HepG2 (cell line): ENCODE data around the gene TRAF3. TPM values are rescaled to one million over a fixed set of nuclear protein-coding genes. Genes with fewer than 3 reads are reported as not detected.

Source experiments
- ATAC-seq: fragments of 200-7000 bp; cut with Tn5 transposase; 3 replicates; pipeline ENCODE4 v1.9.1; 2020; ENCODE audit warnings: mild to moderate bottlenecking, moderate library complexity
- BruUV-seq: library from RNA; stranded (reverse); fragments of 400-500 nt; replicated peaks from 2 replicates; lab custom pipeline; 2021; lab: Mats Ljungman, UMichigan
- CTCF ChIA-PET: fragments of 300-600 bp; formaldehyde crosslinking; extraction: SDS; loops from one replicate; lab custom pipeline; 2021; ENCODE audit warnings: low total read pairs, inconsistent platforms, low intra/inter-chr PET ratio; lab: Yijun Ruan, JAX
- POLR2A ChIA-PET: fragments of 350-600 bp; sonication (Branson Sonifier 250); formaldehyde crosslinking; loops from one replicate; lab custom pipeline; 2020; ENCODE audit warnings: antibody characterized with exemption, inconsistent platforms; lab: Yijun Ruan, JAX
- DNase-seq: peaks from one replicate; pipeline ENCODE4 v3.0.0-alpha.2; 2015; ENCODE audit warnings: low spot score
- FAIRE-seq: peaks from 3 replicates; lab custom pipeline; 2011; peaks lifted over from hg19 to GRCh38; lab: Jason Lieb, UNC
- H2AFZ ChIP-seq: one replicate; pipeline ENCODE4 v1.6.1; 2011; ENCODE audit warnings: low read length, inconsistent platforms
- H3K27ac ChIP-seq: fragments of 300-600 bp; 3 replicates; pipeline ENCODE4 v1.8.0; 2011; ENCODE audit warnings: mixed run types, mild to moderate bottlenecking, mixed read lengths, low read length, inconsistent platforms; ENCODE audit not compliant: insufficient read depth; ENCODE audit errors: extremely low read length
- H3K27me3 ChIP-seq, 2 experiments: fragments of 200-600 bp in 1 of 2; 2 replicates in 1 of 2; 3 replicates in 1 of 2; pipeline versions ENCODE4 v1.6.0 to v1.8.0; 2011; ENCODE audit warnings: low read length in 2 of 2, mild to moderate bottlenecking in 2 of 2, moderate library complexity in 2 of 2, inconsistent platforms in 1 of 2; ENCODE audit not compliant: insufficient read depth in 2 of 2, control insufficient read depth in 1 of 2
- H3K36me3 ChIP-seq, 2 experiments: fragments of 200-600 bp in 1 of 2; replicated peaks in 1 of 2; 2 replicates in 1 of 2; 3 replicates in 1 of 2; pipeline versions ENCODE4 v1.5.1 to v1.8.0; 2011; ENCODE audit warnings: low read length in 2 of 2, inconsistent platforms in 1 of 2; ENCODE audit not compliant: insufficient read depth in 2 of 2, control insufficient read depth in 1 of 2
- H3K4me1 ChIP-seq: 2 replicates; pipeline ENCODE4 v1.5.1; 2012; ENCODE audit warnings: low read length, inconsistent platforms; ENCODE audit not compliant: insufficient read depth
- H3K4me2 ChIP-seq: 2 replicates; pipeline ENCODE4 v1.6.0; 2011; ENCODE audit warnings: low read depth, low read length, inconsistent platforms
- H3K4me3 ChIP-seq, 3 experiments: fragments of 200-600 bp in 1 of 3; sonication (generic), shearing (Covaris generic) in 1 of 3; replicated peaks in 1 of 3; 2 replicates each; pipeline ENCODE4 v1.5.1; 2011 to 2016; ENCODE audit warnings: low read length in 3 of 3, inconsistent platforms in 2 of 3, low read depth in 2 of 3, mild to moderate bottlenecking in 2 of 3, control low read depth in 1 of 3, mixed read lengths in 1 of 3; ENCODE audit not compliant: insufficient read depth in 1 of 3
- H3K79me2 ChIP-seq: one replicate; pipeline ENCODE4 v1.6.1; 2011; ENCODE audit warnings: low read length, inconsistent platforms; ENCODE audit not compliant: insufficient read depth
- H3K9ac ChIP-seq: 2 replicates; pipeline ENCODE4 v1.6.0; 2011; ENCODE audit warnings: mild to moderate bottlenecking, low read depth, low read length, inconsistent platforms; ENCODE audit not compliant: insufficient read depth
- H3K9me3 ChIP-seq: 2 replicates; pipeline ENCODE4 v1.5.1; 2012; ENCODE audit warnings: mild to moderate bottlenecking, low read length
- H4K20me1 ChIP-seq: 2 replicates; pipeline ENCODE4 v1.6.0; 2011; ENCODE audit warnings: inconsistent platforms, mild to moderate bottlenecking, low read length, moderate library complexity; ENCODE audit not compliant: insufficient read depth
- ATF1 ChIP-seq: IDR thresholded peaks from 2 replicates; pipeline ENCODE4 v1.6.1; 2016; ENCODE audit warnings: mild to moderate bottlenecking, control low read depth
- DPF2 ChIP-seq: sonication (generic); formaldehyde crosslinking; IDR thresholded peaks from 2 replicates; pipeline ENCODE4 v1.4.0; 2020; ENCODE audit warnings: mild to moderate bottlenecking, low read depth, missing genetic modification reagents, borderline replicate concordance
- DR1 ChIP-seq: sonication (generic); formaldehyde crosslinking; IDR thresholded peaks from 2 replicates; pipeline ENCODE4 v1.8.0; 2021; ENCODE audit warnings: mild to moderate bottlenecking, missing genetic modification reagents, inconsistent platforms
- REPIN1 ChIP-seq: sonication (generic); formaldehyde crosslinking; IDR thresholded peaks from 2 replicates; pipeline ENCODE4 v1.8.0; 2022; ENCODE audit warnings: missing genetic modification reagents, low read depth, mild to moderate bottlenecking, borderline replicate concordance
- SMARCC2 ChIP-seq: fragments of 450-650 bp; IDR thresholded peaks from 2 replicates; pipeline ENCODE4 v1.6.1; 2017; ENCODE audit warnings: antibody characterized with exemption, mild to moderate bottlenecking
- SOX13 ChIP-seq, 3 experiments: fragments of 450-650 bp in 1 of 3; sonication (generic) in 1 of 3; formaldehyde crosslinking in 1 of 3; IDR thresholded peaks in 2 of 3; conservative IDR thresholded peaks in 1 of 3; 2 replicates each; pipeline versions ENCODE4 v1.5.0 to v1.6.1; 2016 to 2020; ENCODE audit warnings: antibody characterized with exemption in 1 of 3, mild to moderate bottlenecking in 1 of 3, missing compliant biosample characterization in 1 of 3, missing genetic modification reagents in 1 of 3, moderate library complexity in 1 of 3
- ZKSCAN1 ChIP-seq: fragments of 150-350 bp; IDR thresholded peaks from 2 replicates; pipeline ENCODE4 v1.6.1; 2014; ENCODE audit warnings: low read length
- ZNF20 ChIP-seq: sonication (generic); formaldehyde crosslinking; IDR thresholded peaks from 2 replicates; pipeline ENCODE4 v1.4.0; 2020; ENCODE audit warnings: mild to moderate bottlenecking, moderate library complexity, missing genetic modification reagents
- ZNF33B ChIP-seq: sonication (generic); formaldehyde crosslinking; IDR thresholded peaks from 2 replicates; pipeline ENCODE4 v1.5.1; 2020; ENCODE audit warnings: mild to moderate bottlenecking, missing genetic modification reagents
- ZNF558 ChIP-seq: sonication (generic); formaldehyde crosslinking; IDR thresholded peaks from 2 replicates; pipeline ENCODE4 v1.9.0; 2022; ENCODE audit warnings: mild to moderate bottlenecking, missing genetic modification reagents, borderline replicate concordance
- ZNF782 ChIP-seq: sonication (generic); formaldehyde crosslinking; IDR thresholded peaks from 2 replicates; pipeline ENCODE4 v1.4.0; 2020; ENCODE audit warnings: missing genetic modification reagents, mild to moderate bottlenecking, borderline replicate concordance
- ZXDC ChIP-seq: sonication (generic); formaldehyde crosslinking; IDR thresholded peaks from 2 replicates; pipeline ENCODE4 v1.5.0; 2020; ENCODE audit warnings: mild to moderate bottlenecking, missing genetic modification reagents
- WGBS: methylation state at CpG from one replicate; pipeline ENCODE4 v1.1.6; 2017; ENCODE audit warnings: low lambda C conversion rate; 5-methylcytosine and 5-hydroxymethylcytosine counted together
- in situ Hi-C: cut with HindIII; loops from 2 replicates; pipeline ENCODE4 v1.10.0; 2017; ENCODE audit warnings: low pct_unique_long_range_greater_than_20kb; ENCODE audit not compliant: extremely low pct_ligation_motif_present
- intact Hi-C: fragments of 100-400 bp; cut with micrococcal nuclease; formaldehyde crosslinking; loops from one replicate; pipeline ENCODE4 v1.10.0; 2022; ENCODE audit not compliant: unreplicated experiment
- polyA plus RNA-seq, 8 experiments: library from polyadenylated mRNA; depleted of rRNA in 3 of 8; stranded (reverse) in 7 of 8; unstranded in 1 of 8; fragments of >200 nt; fragmentation: Illumina TruSeq in 4 of 8; extraction: Trizol in 4 of 8; gene quantifications; 2 replicates each; pipeline versions ENCODE4 v1.2.1 to v1.2.3, GENCODE V29; 2011 to 2016; ENCODE audit warnings: low read depth in 4 of 8, missing spikeins in 1 of 8, mixed read lengths in 1 of 8; ENCODE audit not compliant: insufficient read depth in 1 of 8
- total RNA-seq, 5 experiments: library from RNA; depleted of rRNA; stranded (reverse); fragments of >200 nt; fragmentation: Illumina TruSeq; extraction: Trizol; gene quantifications; 2 replicates each; pipeline ENCODE4 v1.2.3, GENCODE V29; 2016; ENCODE audit warnings: low read depth in 1 of 5
- TF ChIP-seq, protein P1 (sequence below): sonication (generic); formaldehyde crosslinking; IDR thresholded peaks from 2 replicates; pipeline ENCODE4 v1.4.0; 2020; ENCODE audit warnings: missing genetic modification reagents
- TF ChIP-seq, protein P2 (sequence below): sonication (generic); formaldehyde crosslinking; IDR thresholded peaks from 2 replicates; pipeline ENCODE4 v1.9.0; 2021; ENCODE audit warnings: missing genetic modification reagents, borderline replicate concordance

The TRAF3 gene
- total and polyA plus RNA-seq, 2 of the 13 experiments (the other 11 are each of a cell fraction or from before 2014, with no cell fraction given) = 6.9 to 12.2 TPM

GRCh38 chr14:102739190-102739469 is 38.1 kb upstream of the TRAF3 start:
- ATAC-seq (peak; percentile 33), FAIRE-seq (no peak), DNase-seq (no peak)
- no peaks in the 10 kb centered on the region for H3K9me3 ChIP-seq
- POLR2A ChIA-PET = no interaction called here
- no peak overlapping the region for H2AFZ ChIP-seq
- no peak overlapping the region for H3K4me2 ChIP-seq
- H3K4me3 ChIP-seq = no peak overlapping the region
- no peaks in the 10 kb centered on the region for H3K79me2 ChIP-seq
- H3K4me1 ChIP-seq = no peaks in the 10 kb centered on the region
- peaks cover 3 to 8% of the 10 kb centered on the region in 2 experiments; a peak in 1 of 5 replicates for H3K36me3 ChIP-seq
- no peaks in the 10 kb centered on the region for H3K27me3 ChIP-seq
- BruUV-seq = no TSS peak
- in situ Hi-C loops (no loop called here), intact Hi-C loops (no loop called here)
- H4K20me1 ChIP-seq = no peaks in the 10 kb centered on the region
- no peak overlapping the region for H3K27ac ChIP-seq
- CTCF ChIA-PET = no interaction called here
- no peak for TF ChIP-seq DR1
- TF ChIP-seq ZXDC (CRISPR knock-in tag) = no peak
- TF ChIP-seq ZNF20 = no peak
- H3K9ac ChIP-seq = no peak overlapping the region
- WGBS = 85% methylated on average over 2 of the region's 3 CpGs

GRCh38 chr14:102746634-102747438 is 30.4 kb upstream of the TRAF3 start:
- BruUV-seq = no TSS peak
- POLR2A ChIA-PET = no interaction called here
- Histone ChIP-seq H3K79me2 (no peaks in the 10 kb centered on the region), H3K9me3 (no peaks in the 10 kb centered on the region), H2AFZ (no peak overlapping the region), H3K9ac (no peak overlapping the region), H3K36me3 (peaks cover 0 to 3% of the 10 kb centered on the region in 2 experiments; a peak in 2 of 5 replicates), H3K4me1 (no peaks in the 10 kb centered on the region), H3K27ac (no peak overlapping the region), H3K27me3 (no peaks in the 10 kb centered on the region), H3K4me3 (no peak overlapping the region), H4K20me1 (no peaks in the 10 kb centered on the region), H3K4me2 (no peak overlapping the region)
- in situ Hi-C loops (no loop called here), intact Hi-C loops (no loop called here)
- ATAC-seq (no peak; the same call in 2 of the 3 replicates), DNase-seq (no peak), FAIRE-seq (no peak)
- WGBS = 98% methylated on average over 15 of the region's 28 CpGs
- CTCF ChIA-PET = no interaction called here
- TF ChIP-seq DPF2 (CRISPR knock-in tag) (no peak), ZKSCAN1 (no peak), ATF1 (CRISPR knock-in tag) (no peak), REPIN1 (CRISPR knock-in tag) (no peak), SMARCC2 (no peak), ZNF782 (no peak), ZNF33B (CRISPR knock-in tag) (no peak), SOX13 (IDR thresholded peaks at IDR 0.05) (no peak), SOX13 (CRISPR knock-in tag; conservative IDR thresholded peaks at IDR 0.05 in 1 of 2, IDR thresholded peaks at IDR 0.05 in 1 of 2) (no peak), ZNF558 (CRISPR knock-in tag) (no peak)
- TF ChIP-seq, protein P1, sequence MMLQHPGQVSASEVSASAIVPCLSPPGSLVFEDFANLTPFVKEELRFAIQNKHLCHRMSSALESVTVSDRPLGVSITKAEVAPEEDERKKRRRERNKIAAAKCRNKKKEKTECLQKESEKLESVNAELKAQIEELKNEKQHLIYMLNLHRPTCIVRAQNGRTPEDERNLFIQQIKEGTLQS (CRISPR knock-in tag) = no peak
- TF ChIP-seq, protein P2, sequence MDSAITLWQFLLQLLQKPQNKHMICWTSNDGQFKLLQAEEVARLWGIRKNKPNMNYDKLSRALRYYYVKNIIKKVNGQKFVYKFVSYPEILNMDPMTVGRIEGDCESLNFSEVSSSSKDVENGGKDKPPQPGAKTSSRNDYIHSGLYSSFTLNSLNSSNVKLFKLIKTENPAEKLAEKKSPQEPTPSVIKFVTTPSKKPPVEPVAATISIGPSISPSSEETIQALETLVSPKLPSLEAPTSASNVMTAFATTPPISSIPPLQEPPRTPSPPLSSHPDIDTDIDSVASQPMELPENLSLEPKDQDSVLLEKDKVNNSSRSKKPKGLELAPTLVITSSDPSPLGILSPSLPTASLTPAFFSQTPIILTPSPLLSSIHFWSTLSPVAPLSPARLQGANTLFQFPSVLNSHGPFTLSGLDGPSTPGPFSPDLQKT (CRISPR knock-in tag) = no peak
